GM10266 (cell line): ENCODE data around the gene RPUSD4.

Experiments
- DNase-seq: peaks from one replicate; pipeline ENCODE4 v3.0.0; 2012; ENCODE audit errors: extremely low spot score
- TF ChIP-seq, protein P1 (sequence below): IDR thresholded peaks from 2 replicates; pipeline ENCODE4 v1.5.1; 2012; ENCODE audit warnings: mild to moderate bottlenecking, low read depth; ENCODE audit not compliant: control insufficient read depth, insufficient read depth; ENCODE audit errors: missing control alignments

Gene RPUSD4

DNA sequence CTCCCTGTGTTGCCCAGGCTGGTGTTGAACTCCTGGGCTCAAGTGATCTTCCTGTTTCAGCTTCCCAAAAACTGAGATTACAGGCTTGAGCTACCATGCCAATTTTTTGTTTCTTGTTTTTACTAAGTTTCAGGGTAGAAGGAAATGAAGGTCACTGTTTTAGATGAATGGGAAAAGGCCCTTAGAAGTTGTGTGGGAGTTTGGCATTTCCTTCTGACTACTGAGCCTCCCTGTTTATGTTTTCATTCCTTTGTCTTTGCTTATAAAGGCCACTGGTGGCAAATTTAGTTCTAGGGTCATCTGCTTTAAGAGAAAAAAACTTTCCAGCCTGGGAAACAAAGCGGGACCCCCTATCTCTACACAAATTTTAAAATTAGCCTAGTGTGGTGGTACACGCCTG is 35.2 kb upstream of the RPUSD4 start:
- TF ChIP-seq, protein P1, sequence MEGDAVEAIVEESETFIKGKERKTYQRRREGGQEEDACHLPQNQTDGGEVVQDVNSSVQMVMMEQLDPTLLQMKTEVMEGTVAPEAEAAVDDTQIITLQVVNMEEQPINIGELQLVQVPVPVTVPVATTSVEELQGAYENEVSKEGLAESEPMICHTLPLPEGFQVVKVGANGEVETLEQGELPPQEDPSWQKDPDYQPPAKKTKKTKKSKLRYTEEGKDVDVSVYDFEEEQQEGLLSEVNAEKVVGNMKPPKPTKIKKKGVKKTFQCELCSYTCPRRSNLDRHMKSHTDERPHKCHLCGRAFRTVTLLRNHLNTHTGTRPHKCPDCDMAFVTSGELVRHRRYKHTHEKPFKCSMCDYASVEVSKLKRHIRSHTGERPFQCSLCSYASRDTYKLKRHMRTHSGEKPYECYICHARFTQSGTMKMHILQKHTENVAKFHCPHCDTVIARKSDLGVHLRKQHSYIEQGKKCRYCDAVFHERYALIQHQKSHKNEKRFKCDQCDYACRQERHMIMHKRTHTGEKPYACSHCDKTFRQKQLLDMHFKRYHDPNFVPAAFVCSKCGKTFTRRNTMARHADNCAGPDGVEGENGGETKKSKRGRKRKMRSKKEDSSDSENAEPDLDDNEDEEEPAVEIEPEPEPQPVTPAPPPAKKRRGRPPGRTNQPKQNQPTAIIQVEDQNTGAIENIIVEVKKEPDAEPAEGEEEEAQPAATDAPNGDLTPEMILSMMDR: no peak
- DNase-seq: no peak

DNA sequence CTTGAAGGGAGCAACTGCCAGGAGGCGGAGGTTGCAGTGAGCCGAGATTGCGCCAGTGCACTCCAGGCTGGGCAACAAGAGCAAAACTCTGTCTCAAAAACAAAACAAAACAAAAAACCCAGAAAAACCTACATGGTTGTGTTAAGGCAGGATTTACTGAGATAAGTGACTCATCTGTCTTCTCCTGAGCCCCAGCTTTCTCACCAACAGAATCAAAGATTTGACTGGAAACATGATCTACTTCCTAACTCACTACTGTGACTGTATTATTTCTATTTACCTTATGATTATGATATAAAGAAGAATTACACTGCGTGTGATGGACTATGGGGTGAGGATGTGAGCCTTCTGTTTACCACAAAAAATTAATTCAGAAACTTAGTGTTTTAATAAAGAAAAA is 21.9 kb upstream of the RPUSD4 start:
- no peak for DNase-seq
- TF ChIP-seq, protein P1: no peak

DNA sequence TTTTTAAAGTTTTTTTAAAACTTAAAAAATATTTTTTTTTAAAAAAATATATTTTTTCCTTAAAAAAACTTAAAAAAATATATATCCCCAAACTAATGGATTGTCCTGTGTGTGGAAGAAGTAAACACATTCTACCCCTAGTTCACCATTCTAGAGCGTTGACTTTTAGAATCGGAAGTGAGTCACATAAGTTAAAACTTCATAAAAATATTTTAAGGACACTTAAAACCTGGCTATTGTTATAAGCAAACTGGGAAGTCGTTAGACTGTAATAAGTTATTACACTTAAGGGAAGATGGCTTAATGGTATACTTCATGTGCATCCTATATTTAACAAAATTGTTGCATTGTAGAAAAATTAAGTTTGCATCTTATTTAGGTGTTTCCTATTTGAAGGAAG is 21.2 kb upstream of the RPUSD4 start:
- DNase-seq: no peak
- TF ChIP-seq, protein P1: no peak

DNA sequence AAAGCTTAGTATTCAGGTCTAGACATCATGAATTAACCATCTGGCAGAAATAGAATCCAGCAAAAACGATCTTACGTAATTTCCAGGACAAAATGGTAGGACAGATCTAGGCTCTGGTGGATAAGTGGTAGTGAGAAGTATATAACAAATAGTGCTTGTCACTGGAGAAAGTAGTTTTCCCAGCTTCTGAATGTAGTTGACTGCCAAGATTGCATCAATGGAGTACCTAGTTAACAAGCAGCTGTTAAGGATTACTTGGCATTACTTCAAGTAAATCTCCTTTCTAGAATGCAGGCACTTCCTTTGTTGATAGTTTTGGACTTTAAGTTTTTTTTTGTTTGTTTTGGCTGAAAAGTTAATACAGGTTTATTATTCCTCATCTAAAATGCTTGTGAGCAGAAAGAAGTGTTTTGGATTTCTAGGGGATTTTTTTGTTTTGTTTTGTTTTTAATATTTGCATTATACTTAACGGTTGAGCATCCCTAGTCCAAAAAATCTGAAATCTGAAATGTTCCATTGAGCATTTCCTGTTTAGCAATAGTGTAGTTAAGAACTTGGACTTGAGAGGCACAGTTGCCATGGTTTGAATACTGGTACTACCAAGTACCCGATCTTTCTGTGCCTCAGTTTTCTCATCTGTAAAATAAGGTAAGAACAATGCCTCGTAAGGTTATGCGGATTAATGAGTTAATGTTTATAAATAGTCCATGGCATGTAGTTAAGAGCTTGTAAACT is 20.4 kb upstream of the RPUSD4 start:
- DNase-seq: no peak
- TF ChIP-seq, protein P1: no peak

DNA sequence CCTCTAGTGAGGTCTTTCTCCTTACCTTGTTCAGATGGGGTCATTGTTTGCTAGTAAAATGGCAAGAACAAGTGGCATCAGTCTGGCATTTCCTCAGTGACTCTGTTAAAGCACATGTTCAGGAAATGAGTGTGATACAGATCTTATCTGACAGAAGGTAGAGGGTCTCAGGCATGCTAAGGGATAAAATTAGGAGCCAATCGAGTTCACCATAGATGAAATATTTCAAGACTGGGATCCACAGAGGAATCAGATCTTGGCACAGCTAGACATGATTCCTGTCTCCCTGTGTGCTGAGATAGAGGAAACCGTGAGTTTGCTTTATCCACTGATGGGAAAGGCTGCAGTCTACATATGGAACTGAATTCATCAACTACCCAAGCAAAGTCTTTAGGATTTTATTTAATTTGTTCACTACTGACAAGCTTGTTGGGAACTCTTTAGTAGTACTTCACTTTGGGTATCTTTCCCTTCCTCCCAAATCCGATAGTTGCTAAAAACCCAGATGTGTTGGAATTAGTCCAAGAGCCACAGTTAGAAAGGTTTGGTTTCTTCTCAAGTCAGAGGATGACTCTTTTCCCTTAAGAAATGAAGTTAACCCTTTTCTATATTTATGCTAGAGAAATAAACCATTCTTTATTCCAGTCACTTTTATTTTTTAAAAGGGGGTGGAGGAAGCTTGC is 18.5 kb upstream of the RPUSD4 start:
- TF ChIP-seq, protein P1: no peak
- no peak for DNase-seq

DNA sequence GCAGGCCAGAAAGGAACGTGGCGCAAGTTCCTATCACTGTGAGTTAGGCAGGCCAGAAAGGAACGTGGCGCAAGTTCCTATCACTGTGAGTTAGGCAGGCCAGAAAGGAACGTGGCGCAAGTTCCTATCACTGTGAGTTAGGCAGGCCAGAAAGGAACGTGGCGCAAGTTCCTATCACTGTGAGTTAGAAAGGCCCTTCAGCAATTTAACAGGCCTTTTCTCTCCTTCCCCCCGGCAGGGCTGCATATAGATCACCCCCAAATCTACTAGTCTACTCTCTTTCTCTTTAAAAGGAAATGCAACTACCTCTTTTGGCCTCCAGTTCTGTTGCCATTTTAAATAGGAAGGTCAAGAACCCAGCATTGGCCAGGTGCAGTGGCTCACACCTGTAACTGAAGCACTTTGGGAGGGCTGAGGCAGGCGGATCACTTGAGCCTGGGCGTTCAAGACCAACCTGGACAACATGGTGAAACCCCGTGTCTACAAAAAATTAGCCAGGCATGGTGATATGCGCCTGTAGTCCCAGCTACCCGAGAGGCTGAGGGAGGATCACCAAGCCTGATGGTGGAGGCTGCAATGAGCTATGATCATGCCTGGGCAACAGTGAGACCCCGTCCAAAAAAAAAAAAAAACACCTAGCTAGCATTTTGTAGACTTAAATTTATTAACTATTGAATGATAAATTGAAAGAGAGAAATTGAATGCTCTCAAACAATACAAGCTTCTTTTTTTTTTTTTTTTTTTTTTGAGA is 15.1 kb upstream of the RPUSD4 start:
- TF ChIP-seq, protein P1: no peak
- DNase-seq: no peak
